ACC112 (cell line): ENCODE data around the gene SECTM1.

Experiments
- H2AFZ ChIP-seq: fragments of 200-600 bp; sonication (generic); one replicate; pipeline ENCODE4 v1.6.0; 2017; ENCODE audit warnings: antibody characterized with exemption, low read length; ENCODE audit not compliant: unreplicated experiment
- H3K27ac ChIP-seq: fragments of 200-600 bp; sonication (generic); 2 replicates; pipeline ENCODE4 v1.5.1; 2014; ENCODE audit warnings: low read depth, mild to moderate bottlenecking, antibody characterized with exemption, low read length, moderate library complexity
- H3K27me3 ChIP-seq: fragments of 200-600 bp; sonication (generic); 2 replicates; pipeline ENCODE4 v1.6.1; 2014; ENCODE audit warnings: mild to moderate bottlenecking, antibody characterized with exemption, low read length, moderate library complexity, mixed read lengths; ENCODE audit not compliant: insufficient read depth
- H3K36me3 ChIP-seq: fragments of 200-600 bp; sonication (generic); 2 replicates; pipeline ENCODE4 v1.6.1; 2016; ENCODE audit warnings: mild to moderate bottlenecking, antibody characterized with exemption, low read length, moderate library complexity, mixed read lengths; ENCODE audit not compliant: insufficient read depth
- H3K4me1 ChIP-seq: fragments of 200-600 bp; sonication (generic); one replicate; pipeline ENCODE4 v1.6.1; 2016; ENCODE audit warnings: low read length, mixed read lengths; ENCODE audit not compliant: insufficient read depth, unreplicated experiment, control insufficient read depth
- H3K4me3 ChIP-seq: fragments of 200-600 bp; sonication (generic); 2 replicates; pipeline ENCODE4 v1.5.1; 2014; ENCODE audit warnings: mild to moderate bottlenecking, low read depth, low read length
- H3K79me2 ChIP-seq: fragments of 200-600 bp; sonication (generic); one replicate; pipeline ENCODE4 v1.6.0; 2016; ENCODE audit warnings: low read length; ENCODE audit not compliant: control insufficient read depth, unreplicated experiment, insufficient read depth

SECTM1 gene

DNA sequence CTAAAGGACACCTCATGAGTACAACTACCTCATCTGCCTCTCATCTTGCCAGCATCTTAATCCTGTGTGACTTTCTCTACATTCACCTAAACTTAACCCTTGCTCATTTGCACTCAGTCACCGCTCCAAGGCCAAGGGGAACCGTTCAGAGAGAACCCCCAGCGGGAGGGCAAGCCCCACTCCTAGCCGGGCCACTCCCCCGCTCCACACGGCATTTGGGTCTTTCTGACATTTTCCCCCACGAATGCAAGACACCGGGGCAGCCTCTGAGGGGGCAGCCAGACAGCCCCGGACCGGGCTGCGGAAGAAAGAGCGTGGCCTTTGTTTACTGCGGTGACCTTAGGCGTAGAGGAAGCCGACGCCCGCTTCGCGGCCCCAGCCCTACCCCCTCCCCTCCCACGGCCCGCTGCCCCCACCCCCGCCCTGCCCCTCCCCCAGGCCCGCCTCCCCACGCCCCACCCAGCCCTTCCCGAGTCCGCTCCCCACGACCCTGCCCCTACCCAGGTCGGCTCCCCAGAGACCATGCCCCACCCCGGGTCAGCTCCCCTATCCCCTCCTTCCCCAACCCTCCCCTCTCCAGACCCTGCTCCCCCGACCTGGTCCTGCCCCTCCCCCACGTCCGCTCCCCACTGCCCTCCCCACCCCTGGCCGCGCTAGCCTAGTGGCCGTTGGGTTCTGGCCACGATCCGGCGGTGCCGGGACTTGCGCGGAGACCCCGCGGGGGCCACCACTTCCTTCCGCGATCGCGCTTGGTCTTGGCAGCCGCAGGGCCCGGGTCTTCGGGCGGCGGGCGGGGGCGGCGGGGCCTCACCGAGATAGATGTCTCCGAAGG is 60.9 kb downstream of the SECTM1 start:
- Histone ChIP-seq H3K27ac (peak overlapping the region; percentile 97), H3K36me3 (peaks cover 14% of the 10 kb centered on the region), H3K79me2 (peaks cover 65% of the 10 kb centered on the region), H3K27me3 (no peaks in the 10 kb centered on the region), H3K4me3 (peak overlapping the region; percentile 99), H3K4me1 (peaks cover 50% of the 10 kb centered on the region), H2AFZ (no peak overlapping the region)

DNA sequence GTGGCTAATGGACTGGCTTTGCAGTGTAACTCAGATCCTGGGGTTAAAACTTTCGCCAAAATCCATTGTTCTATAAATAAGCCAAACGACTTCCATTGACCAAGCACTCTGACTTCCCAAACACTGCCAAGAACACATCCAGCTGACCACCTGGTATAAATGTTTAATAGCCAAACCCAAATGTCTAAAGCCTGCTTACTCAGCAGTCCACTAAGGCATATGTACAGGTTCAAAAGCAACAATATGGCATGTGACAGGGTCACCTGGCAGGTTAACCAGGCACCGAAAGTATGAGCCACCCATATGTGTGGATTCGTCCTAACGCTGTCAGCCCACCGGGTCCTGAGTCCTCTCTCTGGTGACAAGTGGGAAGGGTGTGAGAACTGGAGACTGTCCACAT is 62.2 kb downstream of the SECTM1 start:
- peak overlapping the region; percentile 99 for H3K4me3 ChIP-seq
- H2AFZ ChIP-seq, result no peak overlapping the region
- H3K79me2 ChIP-seq, result peaks cover 76% of the 10 kb centered on the region
- peaks cover 16% of the 10 kb centered on the region for H3K36me3 ChIP-seq
- H3K27ac ChIP-seq, result peak overlapping the region; percentile 97; the same call in 1 of the 2 replicates
- no peaks in the 10 kb centered on the region for H3K27me3 ChIP-seq
- peaks cover 61% of the 10 kb centered on the region for H3K4me1 ChIP-seq
